GM12878 (cell line): ENCODE data around the gene RIMBP2. TPM values are rescaled to one million over a fixed set of nuclear protein-coding genes. Genes with fewer than 3 reads are reported as not detected.

Experiments
- ATAC-seq: fragments of 200-7000 bp; cut with Tn5 transposase; 3 replicates; pipeline ENCODE4 v1.9.1; 2020; ENCODE audit warnings: mild to moderate bottlenecking, moderate library complexity
- BruUV-seq: library from RNA; stranded (reverse); fragments of 400-500 nt; replicated peaks from 2 replicates; lab custom pipeline; 2021; lab: Mats Ljungman, UMichigan
- CTCF ChIA-PET: fragments of 300-600 bp; sonication (Branson Sonifier 250); formaldehyde crosslinking; extraction: SDS; loops from one replicate; lab custom pipeline; 2021; ENCODE audit warnings: inconsistent platforms; lab: Yijun Ruan, JAX
- POLR2A ChIA-PET: fragments of 350-600 bp; formaldehyde crosslinking; extraction: SDS; loops from one replicate; lab custom pipeline; 2021; ENCODE audit warnings: inconsistent platforms; lab: Charles Lee
- RAD21 ChIA-PET: fragments of 300-600 bp; sonication (Branson Sonifier 250); formaldehyde crosslinking; loops from one replicate; lab custom pipeline; 2023; ENCODE audit warnings: antibody characterized with exemption; ENCODE audit not compliant: unreplicated experiment; lab: Charles Lee
- SMC1A ChIA-PET: fragments of 300-600 bp; sonication (Branson Sonifier 250); formaldehyde crosslinking; loops from one replicate; lab custom pipeline; 2023; ENCODE audit not compliant: unreplicated experiment, uncharacterized antibody; lab: Charles Lee
- DNase-seq: peaks from one replicate; pipeline ENCODE4 v3.0.0-alpha.2; 2011; ENCODE audit warnings: low read depth, low spot score
- FAIRE-seq: peaks from 3 replicates; lab custom pipeline; 2011; peaks lifted over from hg19 to GRCh38; lab: Jason Lieb, UNC
- H2AFZ ChIP-seq: 2 replicates; pipeline ENCODE4 v1.6.0; 2011; ENCODE audit warnings: low read depth, low read length, control low read depth; ENCODE audit not compliant: control insufficient read depth
- H3K27ac ChIP-seq: 2 replicates; pipeline ENCODE4 v1.5.1; 2011; ENCODE audit warnings: control low read depth; ENCODE audit not compliant: control insufficient read depth, insufficient read depth
- H3K27me3 ChIP-seq, 2 experiments: replicated peaks in 1 of 2; 2 replicates each; pipeline versions ENCODE4 v1.6.0 to v1.6.1; 2011; ENCODE audit warnings: low read length in 1 of 2; ENCODE audit not compliant: control insufficient read depth in 2 of 2, insufficient read depth in 2 of 2
- H3K36me3 ChIP-seq, 2 experiments: 2 replicates each; pipeline ENCODE4 v1.5.1; 2011; ENCODE audit warnings: low read length in 1 of 2; ENCODE audit not compliant: control insufficient read depth in 2 of 2, insufficient read depth in 2 of 2
- H3K4me1 ChIP-seq: 2 replicates; pipeline ENCODE4 v1.6.1; 2011; ENCODE audit warnings: mild to moderate bottlenecking, low read length, moderate library complexity, mixed read lengths; ENCODE audit not compliant: control insufficient read depth, insufficient read depth
- H3K4me2 ChIP-seq: 2 replicates; pipeline ENCODE4 v1.6.0; 2011; ENCODE audit warnings: control low read depth; ENCODE audit not compliant: control insufficient read depth, insufficient read depth
- H3K4me3 ChIP-seq: fragments of 200-600 bp; sonication (generic); 2 replicates; pipeline ENCODE4 v1.5.1; 2016
- H3K79me2 ChIP-seq: 2 replicates; pipeline ENCODE4 v1.6.0; 2011; ENCODE audit warnings: low read length; ENCODE audit not compliant: control insufficient read depth, insufficient read depth
- H3K9ac ChIP-seq: 2 replicates; pipeline ENCODE4 v1.8.0; 2011; ENCODE audit warnings: low read length, control low read depth, mixed read lengths; ENCODE audit not compliant: control insufficient read depth, insufficient read depth
- H3K9me3 ChIP-seq: replicated peaks from 3 replicates; pipeline ENCODE4 v1.5.1; 2011; ENCODE audit warnings: mild to moderate bottlenecking, low read length; ENCODE audit not compliant: control insufficient read depth, insufficient read depth
- H4K20me1 ChIP-seq: 2 replicates; pipeline ENCODE4 v1.6.0; 2011; ENCODE audit not compliant: control insufficient read depth, insufficient read depth
- CBFB ChIP-seq: IDR thresholded peaks from 2 replicates; pipeline ENCODE4 v1.6.1; 2016; ENCODE audit warnings: antibody characterized with exemption, low read depth
- EP300 ChIP-seq, 2 experiments: fragments of 150-350 bp in 1 of 2; IDR thresholded peaks; 2 replicates each; pipeline ENCODE4 v1.6.1; 2011 to 2012; ENCODE audit warnings: low read depth in 2 of 2, low read length in 2 of 2, borderline replicate concordance in 1 of 2, improper control_type of control experiment in 1 of 2, inconsistent platforms in 1 of 2; ENCODE audit not compliant: control insufficient read depth in 1 of 2
- HCFC1 ChIP-seq: fragments of 150-350 bp; IDR thresholded peaks from 2 replicates; pipeline ENCODE4 v1.6.1; 2014; ENCODE audit warnings: low read length
- HDGF ChIP-seq: fragments of 450-650 bp; IDR thresholded peaks from 2 replicates; pipeline ENCODE4 v1.6.1; 2016; ENCODE audit warnings: antibody characterized with exemption
- SMC3 ChIP-seq: IDR thresholded peaks from 2 replicates; pipeline ENCODE4 v1.6.1; 2011; ENCODE audit warnings: low read length, improper control_type of control experiment, borderline replicate concordance
- SRF ChIP-seq, 2 experiments: IDR thresholded peaks; 2 replicates each; pipeline ENCODE4 v1.6.1; 2011; ENCODE audit warnings: low read depth in 2 of 2, low read length in 2 of 2, mild to moderate bottlenecking in 1 of 2, moderate library complexity in 1 of 2
- STAT1 ChIP-seq: fragments of 450-650 bp; conservative IDR thresholded peaks from 2 replicates; pipeline ENCODE4 v1.6.1; 2014; ENCODE audit warnings: antibody characterized with exemption, mild to moderate bottlenecking
- WGBS: methylation state at CpG from one replicate; pipeline ENCODE4 v1.1.6; 2016; ENCODE audit warnings: low lambda C conversion rate; ENCODE audit not compliant: insufficient replicate concordance, insufficient coverage; ENCODE audit errors: missing lambda C conversion rate; 5-methylcytosine and 5-hydroxymethylcytosine counted together
- in situ Hi-C: fragments of 300-500 bp; cut with MboI; formaldehyde crosslinking; loops from 9 replicates; pipeline ENCODE4 v1.14.3; 2018; ENCODE audit warnings: mixed read lengths
- intact Hi-C: fragments of 100-400 bp; cut with micrococcal nuclease; formaldehyde crosslinking; loops from one replicate; pipeline ENCODE4 v1.14.2; 2022; ENCODE audit not compliant: unreplicated experiment
- polyA plus RNA-seq, 11 experiments: library from polyadenylated mRNA; depleted of rRNA in 4 of 11; unstranded in 6 of 11; stranded (reverse) in 5 of 11; fragments of >200 nt; fragmentation: Nextera tagmentation in 4 of 11; fragmentation: Illumina TruSeq in 1 of 11; extraction: Ambion mirVana in 4 of 11; extraction: Trizol in 1 of 11; gene quantifications; 1 replicate in 1 of 11; 2 replicates in 10 of 11; pipeline versions ENCODE4 v1.2.1 to v1.2.3, GENCODE V29; 2011 to 2016; ENCODE audit warnings: inconsistent platforms in 2 of 11, missing spikeins in 2 of 11, low read depth in 1 of 11
- total RNA-seq, 4 experiments: library from RNA; depleted of rRNA in 3 of 4; stranded (reverse); fragments of >200 nt in 3 of 4; fragmentation: Illumina TruSeq in 1 of 4; extraction: Trizol in 1 of 4; gene quantifications; 2 replicates each; pipeline versions ENCODE4 v1.2.1 to v1.2.3, GENCODE V29; 2013 to 2021
- TF ChIP-seq, protein P1 (sequence below): IDR thresholded peaks from 2 replicates; pipeline ENCODE4 v1.6.1; 2011; ENCODE audit warnings: low read depth, low read length, improper control_type of control experiment, borderline replicate concordance
- TF ChIP-seq, protein P2 (sequence below): fragments of 450-650 bp; IDR thresholded peaks from 2 replicates; pipeline ENCODE4 v1.6.1; 2017; ENCODE audit warnings: mild to moderate bottlenecking, moderate library complexity

RIMBP2 gene
- total and polyA plus RNA-seq, 10 of the 15 experiments (the other 5 are each of a cell fraction or from before 2014, with no cell fraction given): 0.04 to 2.9 (median 0.07) TPM; not detected in 1

- Histone ChIP-seq H3K9me3 (no peaks in the 10 kb centered on the region; the same call in 2 of the 3 replicates), H3K4me1 (no peaks in the 10 kb centered on the region), H3K4me2 (no peak overlapping the region), H4K20me1 (no peaks in the 10 kb centered on the region), H3K9ac (no peak overlapping the region), H3K27me3 (no peaks in the 10 kb centered on the region), H3K36me3 (no peaks in the 10 kb centered on the region), H3K4me3 (no peak overlapping the region), H2AFZ (no peak overlapping the region), H3K27ac (no peak overlapping the region), H3K79me2 (no peaks in the 10 kb centered on the region)
- BruUV-seq: no TSS peak
- in situ Hi-C loops: no loop called here
- FAIRE-seq: no peak
- ChIA-PET RAD21 (no interaction called here), SMC1A (no interaction called here), CTCF (no interaction called here), POLR2A (no interaction called here)
- ATAC-seq: no peak
- TF ChIP-seq SMC3 (no peak), HDGF (no peak), CBFB (no peak), EP300 (IDR thresholded peaks at IDR 0.05; ENCODE audit: borderline replicate concordance in 1 of 2, control insufficient read depth in 1 of 2, low read depth in 2 of 2, low read length in 2 of 2) (no peak), STAT1 (no peak), SRF (IDR thresholded peaks at IDR 0.05; ENCODE audit: low read depth in 2 of 2, low read length in 2 of 2) (no peak), HCFC1 (no peak)
- TF ChIP-seq, protein P1, sequence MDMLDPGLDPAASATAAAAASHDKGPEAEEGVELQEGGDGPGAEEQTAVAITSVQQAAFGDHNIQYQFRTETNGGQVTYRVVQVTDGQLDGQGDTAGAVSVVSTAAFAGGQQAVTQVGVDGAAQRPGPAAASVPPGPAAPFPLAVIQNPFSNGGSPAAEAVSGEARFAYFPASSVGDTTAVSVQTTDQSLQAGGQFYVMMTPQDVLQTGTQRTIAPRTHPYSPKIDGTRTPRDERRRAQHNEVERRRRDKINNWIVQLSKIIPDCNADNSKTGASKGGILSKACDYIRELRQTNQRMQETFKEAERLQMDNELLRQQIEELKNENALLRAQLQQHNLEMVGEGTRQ: no peak
- TF ChIP-seq, protein P2, sequence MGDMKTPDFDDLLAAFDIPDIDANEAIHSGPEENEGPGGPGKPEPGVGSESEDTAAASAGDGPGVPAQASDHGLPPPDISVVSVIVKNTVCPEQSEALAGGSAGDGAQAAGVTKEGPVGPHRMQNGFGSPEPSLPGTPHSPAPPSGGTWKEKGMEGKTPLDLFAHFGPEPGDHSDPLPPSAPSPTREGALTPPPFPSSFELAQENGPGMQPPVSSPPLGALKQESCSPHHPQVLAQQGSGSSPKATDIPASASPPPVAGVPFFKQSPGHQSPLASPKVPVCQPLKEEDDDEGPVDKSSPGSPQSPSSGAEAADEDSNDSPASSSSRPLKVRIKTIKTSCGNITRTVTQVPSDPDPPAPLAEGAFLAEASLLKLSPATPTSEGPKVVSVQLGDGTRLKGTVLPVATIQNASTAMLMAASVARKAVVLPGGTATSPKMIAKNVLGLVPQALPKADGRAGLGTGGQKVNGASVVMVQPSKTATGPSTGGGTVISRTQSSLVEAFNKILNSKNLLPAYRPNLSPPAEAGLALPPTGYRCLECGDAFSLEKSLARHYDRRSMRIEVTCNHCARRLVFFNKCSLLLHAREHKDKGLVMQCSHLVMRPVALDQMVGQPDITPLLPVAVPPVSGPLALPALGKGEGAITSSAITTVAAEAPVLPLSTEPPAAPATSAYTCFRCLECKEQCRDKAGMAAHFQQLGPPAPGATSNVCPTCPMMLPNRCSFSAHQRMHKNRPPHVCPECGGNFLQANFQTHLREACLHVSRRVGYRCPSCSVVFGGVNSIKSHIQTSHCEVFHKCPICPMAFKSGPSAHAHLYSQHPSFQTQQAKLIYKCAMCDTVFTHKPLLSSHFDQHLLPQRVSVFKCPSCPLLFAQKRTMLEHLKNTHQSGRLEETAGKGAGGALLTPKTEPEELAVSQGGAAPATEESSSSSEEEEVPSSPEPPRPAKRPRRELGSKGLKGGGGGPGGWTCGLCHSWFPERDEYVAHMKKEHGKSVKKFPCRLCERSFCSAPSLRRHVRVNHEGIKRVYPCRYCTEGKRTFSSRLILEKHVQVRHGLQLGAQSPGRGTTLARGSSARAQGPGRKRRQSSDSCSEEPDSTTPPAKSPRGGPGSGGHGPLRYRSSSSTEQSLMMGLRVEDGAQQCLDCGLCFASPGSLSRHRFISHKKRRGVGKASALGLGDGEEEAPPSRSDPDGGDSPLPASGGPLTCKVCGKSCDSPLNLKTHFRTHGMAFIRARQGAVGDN: no peak
- intact Hi-C loops: no loop called here
- DNase-seq: no peak
- WGBS: 61% methylated on average over 13 of the region's 16 CpGs
Measured at GRCh38 chr12:130675121-130675520, 41.0 kb downstream of the RIMBP2 start.
